ENCODE measurements around the gene ARMC8.
A peak's percentile ranks its signal among the peaks of the same experiment; 100 is the strongest.

Gene ARMC8

GRCh38 chr3:138222942-138223287 lies 35.8 kb downstream of the ARMC8 start:
- no peak overlapping the region for H2BK5ac ChIP-seq (ENCODE audit: low read depth, low read length, poor library complexity)
- H3K79me1 ChIP-seq (ENCODE audit: low read length) = no peaks in the 10 kb centered on the region
- no peak overlapping the region for H4K91ac ChIP-seq (ENCODE audit: low read depth, low read length)
- H3K23ac ChIP-seq (ENCODE audit: low read length) = no peak overlapping the region
- H3K79me2 ChIP-seq (ENCODE audit: control insufficient read depth, insufficient read depth, low read length, poor library complexity) = no peaks in the 10 kb centered on the region
- H4K8ac ChIP-seq (ENCODE audit: low read depth, low read length) = no peak overlapping the region
- no peak overlapping the region for H3K9ac ChIP-seq (ENCODE audit: low read length)
- H3K4ac ChIP-seq (ENCODE audit: low read depth, low read length) = no peak overlapping the region
- H2BK12ac ChIP-seq (ENCODE audit: low read length) = no peak overlapping the region
- H4K12ac ChIP-seq (ENCODE audit: low read depth, low read length) = no peak overlapping the region
- H3K36me3 ChIP-seq (ENCODE audit: control insufficient read depth in 1 of 2, insufficient read depth in 2 of 2, low read length in 2 of 2) = peaks cover 11 to 19% of the 10 kb centered on the region in 2 experiments
- WGBS (ENCODE audit: extremely low coverage, insufficient coverage, insufficient read length) = no CpG with 5 or more reads among the region's 2 CpGs
- no peaks in the 10 kb centered on the region for H3K27me3 ChIP-seq (ENCODE audit: insufficient read depth, low read length)
- H3K18ac ChIP-seq (ENCODE audit: low read length) = no peak overlapping the region
- no peak overlapping the region for H3K4me3 ChIP-seq (ENCODE audit: low read depth, low read length)
- no peak overlapping the region for H2AFZ ChIP-seq (ENCODE audit: insufficient read depth, low read length, poor library complexity)
- no peak overlapping the region for H2AK5ac ChIP-seq (ENCODE audit: low read length)
- H2BK120ac ChIP-seq (ENCODE audit: insufficient read depth, low read length, poor library complexity) = no peak overlapping the region
- H3K27ac ChIP-seq (ENCODE audit: low read depth, low read length) = no peak overlapping the region
- H3K14ac ChIP-seq (ENCODE audit: low read length) = no peak overlapping the region
- no peak overlapping the region for H3K4me2 ChIP-seq (ENCODE audit: low read length)
- peaks cover 0 to 5% of the 10 kb centered on the region in 2 experiments for H3K4me1 ChIP-seq (ENCODE audit: control insufficient read depth in 1 of 2, insufficient read depth in 2 of 2, low read length in 2 of 2)
- H3K9me3 ChIP-seq (ENCODE audit: insufficient read depth, low read depth, low read length) = no peaks in the 10 kb centered on the region
- no peak for DNase-seq

- no peak overlapping the region for H3K18ac ChIP-seq (ENCODE audit: low read length)
- no peak overlapping the region for H2AFZ ChIP-seq (ENCODE audit: insufficient read depth, low read length, poor library complexity)
- no peak overlapping the region for H4K8ac ChIP-seq (ENCODE audit: low read depth, low read length)
- peak; percentile 1 to 72 for DNase-seq
- H3K14ac ChIP-seq (ENCODE audit: low read length) = no peak overlapping the region
- no peaks in the 10 kb centered on the region for H3K79me2 ChIP-seq (ENCODE audit: control insufficient read depth, insufficient read depth, low read length, poor library complexity)
- no peak overlapping the region for H2BK12ac ChIP-seq (ENCODE audit: low read length)
- H4K12ac ChIP-seq (ENCODE audit: low read depth, low read length) = no peak overlapping the region
- no peak overlapping the region for H2BK120ac ChIP-seq (ENCODE audit: insufficient read depth, low read length, poor library complexity)
- peaks cover 20 to 23% of the 10 kb centered on the region in 2 experiments for H3K36me3 ChIP-seq (ENCODE audit: control insufficient read depth in 1 of 2, insufficient read depth in 2 of 2, low read length in 2 of 2)
- no peak overlapping the region for H3K9ac ChIP-seq (ENCODE audit: low read length)
- H3K9me3 ChIP-seq (ENCODE audit: insufficient read depth, low read depth, low read length) = no peaks in the 10 kb centered on the region
- no CpG with 5 or more reads among the region's 1 CpG for WGBS (ENCODE audit: extremely low coverage, insufficient coverage, insufficient read length)
- H3K4me1 ChIP-seq (ENCODE audit: control insufficient read depth in 1 of 2, insufficient read depth in 2 of 2, low read length in 2 of 2) = peaks cover 0 to 3% of the 10 kb centered on the region in 2 experiments
- H3K4me3 ChIP-seq (ENCODE audit: low read depth, low read length) = no peak overlapping the region
- no peak overlapping the region for H3K27ac ChIP-seq (ENCODE audit: low read depth, low read length)
- H3K4me2 ChIP-seq (ENCODE audit: low read length) = no peak overlapping the region
- H3K4ac ChIP-seq (ENCODE audit: low read depth, low read length) = no peak overlapping the region
- H2AK5ac ChIP-seq (ENCODE audit: low read length) = no peak overlapping the region
- no peaks in the 10 kb centered on the region for H3K27me3 ChIP-seq (ENCODE audit: insufficient read depth, low read length)
- no peaks in the 10 kb centered on the region for H3K79me1 ChIP-seq (ENCODE audit: low read length)
- H3K23ac ChIP-seq (ENCODE audit: low read length) = no peak overlapping the region
- no peak overlapping the region for H4K91ac ChIP-seq (ENCODE audit: low read depth, low read length)
- H2BK5ac ChIP-seq (ENCODE audit: low read depth, low read length, poor library complexity) = no peak overlapping the region
These were observed 40.5 kb downstream of the ARMC8 start for GRCh38 chr3:138227650-138228049.

- H2AK5ac ChIP-seq (ENCODE audit: low read length) = no peak overlapping the region
- no peak overlapping the region for H3K23ac ChIP-seq (ENCODE audit: low read length)
- WGBS (ENCODE audit: extremely low coverage, insufficient coverage, insufficient read length) = no CpG with 5 or more reads among the region's 2 CpGs
- H2BK120ac ChIP-seq (ENCODE audit: insufficient read depth, low read length, poor library complexity) = no peak overlapping the region
- H4K91ac ChIP-seq (ENCODE audit: low read depth, low read length) = no peak overlapping the region
- H4K8ac ChIP-seq (ENCODE audit: low read depth, low read length) = no peak overlapping the region
- H2AFZ ChIP-seq (ENCODE audit: insufficient read depth, low read length, poor library complexity) = no peak overlapping the region
- H3K4ac ChIP-seq (ENCODE audit: low read depth, low read length) = no peak overlapping the region
- no peaks in the 10 kb centered on the region for H3K79me1 ChIP-seq (ENCODE audit: low read length)
- no peaks in the 10 kb centered on the region for H3K27me3 ChIP-seq (ENCODE audit: insufficient read depth, low read length)
- no peak overlapping the region for H2BK12ac ChIP-seq (ENCODE audit: low read length)
- no peak overlapping the region for H3K18ac ChIP-seq (ENCODE audit: low read length)
- no peak overlapping the region for H3K14ac ChIP-seq (ENCODE audit: low read length)
- no peak overlapping the region for H4K12ac ChIP-seq (ENCODE audit: low read depth, low read length)
- no peaks in the 10 kb centered on the region for H3K9me3 ChIP-seq (ENCODE audit: insufficient read depth, low read depth, low read length)
- no peak overlapping the region for H3K4me3 ChIP-seq (ENCODE audit: low read depth, low read length)
- DNase-seq = peak; percentile 3 to 62
- H3K36me3 ChIP-seq (ENCODE audit: control insufficient read depth in 1 of 2, insufficient read depth in 2 of 2, low read length in 2 of 2) = peaks cover 6 to 9% of the 10 kb centered on the region in 2 experiments
- H2BK5ac ChIP-seq (ENCODE audit: low read depth, low read length, poor library complexity) = no peak overlapping the region
- H3K27ac ChIP-seq (ENCODE audit: low read depth, low read length) = no peak overlapping the region
- no peak overlapping the region for H3K4me2 ChIP-seq (ENCODE audit: low read length)
- no peak overlapping the region for H3K9ac ChIP-seq (ENCODE audit: low read length)
- peaks cover 0 to 3% of the 10 kb centered on the region in 2 experiments for H3K4me1 ChIP-seq (ENCODE audit: control insufficient read depth in 1 of 2, insufficient read depth in 2 of 2, low read length in 2 of 2)
- no peaks in the 10 kb centered on the region for H3K79me2 ChIP-seq (ENCODE audit: control insufficient read depth, insufficient read depth, low read length, poor library complexity)
These were observed 43.4 kb downstream of the ARMC8 start for GRCh38 chr3:138230525-138230924.

- WGBS (ENCODE audit: extremely low coverage, insufficient coverage, insufficient read length) = no CpG with 5 or more reads among the region's 4 CpGs
- no peak overlapping the region for H3K4me3 ChIP-seq (ENCODE audit: low read depth, low read length)
- peaks cover 4 to 9% of the 10 kb centered on the region in 2 experiments for H3K36me3 ChIP-seq (ENCODE audit: control insufficient read depth in 1 of 2, insufficient read depth in 2 of 2, low read length in 2 of 2)
- H3K23ac ChIP-seq (ENCODE audit: low read length) = no peak overlapping the region
- H4K8ac ChIP-seq (ENCODE audit: low read depth, low read length) = no peak overlapping the region
- no peak overlapping the region for H4K12ac ChIP-seq (ENCODE audit: low read depth, low read length)
- H3K27ac ChIP-seq (ENCODE audit: low read depth, low read length) = no peak overlapping the region
- H3K79me1 ChIP-seq (ENCODE audit: low read length) = no peaks in the 10 kb centered on the region
- no peak for DNase-seq
- H3K9ac ChIP-seq (ENCODE audit: low read length) = no peak overlapping the region
- no peak overlapping the region for H3K4ac ChIP-seq (ENCODE audit: low read depth, low read length)
- no peak overlapping the region for H4K91ac ChIP-seq (ENCODE audit: low read depth, low read length)
- H2AFZ ChIP-seq (ENCODE audit: insufficient read depth, low read length, poor library complexity) = no peak overlapping the region
- no peak overlapping the region for H3K18ac ChIP-seq (ENCODE audit: low read length)
- H2BK5ac ChIP-seq (ENCODE audit: low read depth, low read length, poor library complexity) = no peak overlapping the region
- peaks cover 0 to 2% of the 10 kb centered on the region in 2 experiments for H3K4me1 ChIP-seq (ENCODE audit: control insufficient read depth in 1 of 2, insufficient read depth in 2 of 2, low read length in 2 of 2)
- H3K27me3 ChIP-seq (ENCODE audit: insufficient read depth, low read length) = no peaks in the 10 kb centered on the region
- H2BK12ac ChIP-seq (ENCODE audit: low read length) = no peak overlapping the region
- H3K4me2 ChIP-seq (ENCODE audit: low read length) = no peak overlapping the region
- H3K9me3 ChIP-seq (ENCODE audit: insufficient read depth, low read depth, low read length) = no peaks in the 10 kb centered on the region
- no peak overlapping the region for H3K14ac ChIP-seq (ENCODE audit: low read length)
- no peak overlapping the region for H2AK5ac ChIP-seq (ENCODE audit: low read length)
- no peak overlapping the region for H2BK120ac ChIP-seq (ENCODE audit: insufficient read depth, low read length, poor library complexity)
- H3K79me2 ChIP-seq (ENCODE audit: control insufficient read depth, insufficient read depth, low read length, poor library complexity) = no peaks in the 10 kb centered on the region
These were observed 45.7 kb downstream of the ARMC8 start for GRCh38 chr3:138232705-138233364.

All from trophoblast cell (in vitro differentiated cells and primary cell).